Measurements from ENCODE around the gene SEZ6L.
A peak's percentile ranks its signal among the peaks of the same experiment; 100 is the strongest.
"Not testable (repeated sequence)": the region's sequence is repeated elsewhere in the genome, so short reads cannot be mapped to it uniquely, and the experiment has no call there.

Gene SEZ6L

GRCh38 chr22:26401726-26402125 lies 232.5 kb downstream of the SEZ6L start:
- H3K9me3 ChIP-seq = no peaks in the 10 kb centered on the region
- no peak for TF ChIP-seq CTCF (IDR thresholded peaks at IDR 0.05)
- H3K4me1 ChIP-seq (ENCODE audit: control insufficient read depth in 1 of 2, insufficient read depth in 1 of 2, low read depth in 1 of 2, low read length in 1 of 2) = peaks cover 8 to 13% of the 10 kb centered on the region in 2 experiments
- no peaks in the 10 kb centered on the region for H3K36me3 ChIP-seq
- H3K27me3 ChIP-seq = peaks cover 10% of the 10 kb centered on the region
- H3K4me3 ChIP-seq (ENCODE audit: low read depth in 1 of 2, low read length in 1 of 2) = no peak overlapping the region
- no peak overlapping the region for H3K27ac ChIP-seq

- no peaks in the 10 kb centered on the region for H3K36me3 ChIP-seq
- H3K9me3 ChIP-seq = no peaks in the 10 kb centered on the region
- peaks cover 8 to 13% of the 10 kb centered on the region in 2 experiments for H3K4me1 ChIP-seq (ENCODE audit: control insufficient read depth in 1 of 2, insufficient read depth in 1 of 2, low read depth in 1 of 2, low read length in 1 of 2)
- H3K27me3 ChIP-seq = peaks cover 13% of the 10 kb centered on the region
- no peak for TF ChIP-seq CTCF (IDR thresholded peaks at IDR 0.05)
- peak overlapping the region; percentile 64 for H3K27ac ChIP-seq
- no peak overlapping the region for H3K4me3 ChIP-seq (ENCODE audit: low read depth in 1 of 2, low read length in 1 of 2)
Observed at GRCh38 chr22:26404851-26405421, 235.7 kb downstream of the SEZ6L start.

- H3K27me3 ChIP-seq = peaks cover 22% of the 10 kb centered on the region
- H3K4me3 ChIP-seq (ENCODE audit: low read depth in 1 of 2, low read length in 1 of 2) = no peak overlapping the region
- peaks cover 8 to 13% of the 10 kb centered on the region in 2 experiments for H3K4me1 ChIP-seq (ENCODE audit: control insufficient read depth in 1 of 2, insufficient read depth in 1 of 2, low read depth in 1 of 2, low read length in 1 of 2)
- no peak for TF ChIP-seq CTCF (IDR thresholded peaks at IDR 0.05)
- H3K36me3 ChIP-seq = no peaks in the 10 kb centered on the region
- no peak overlapping the region for H3K27ac ChIP-seq
- no peaks in the 10 kb centered on the region for H3K9me3 ChIP-seq
Observed at GRCh38 chr22:26406118-26406517, 236.9 kb downstream of the SEZ6L start.

- not testable (repeated sequence) for H3K36me3 ChIP-seq; H3K9me3 ChIP-seq; H3K27ac ChIP-seq; H3K4me3 ChIP-seq (ENCODE audit: low read depth in 1 of 2, low read length in 1 of 2)
- Histone ChIP-seq H3K4me1 (ENCODE audit: control insufficient read depth in 1 of 2, insufficient read depth in 1 of 2, low read depth in 1 of 2, low read length in 1 of 2) (peaks cover 8 to 13% of the 10 kb centered on the region in 2 experiments), H3K27me3 (peaks cover 47% of the 10 kb centered on the region)
Observed at GRCh38 chr22:26408562-26409220, 239.4 kb downstream of the SEZ6L start.

GRCh38 chr22:26409719-26410335 lies 240.6 kb downstream of the SEZ6L start:
- H3K27me3 ChIP-seq = peaks cover 49% of the 10 kb centered on the region
- H3K4me1 ChIP-seq (ENCODE audit: control insufficient read depth in 1 of 2, insufficient read depth in 1 of 2, low read depth in 1 of 2, low read length in 1 of 2) = peaks cover 5 to 6% of the 10 kb centered on the region in 2 experiments
- H3K36me3 ChIP-seq = no peaks in the 10 kb centered on the region
- no peaks in the 10 kb centered on the region for H3K9me3 ChIP-seq
- no peak for TF ChIP-seq CTCF (IDR thresholded peaks at IDR 0.05)
- H3K4me3 ChIP-seq (ENCODE audit: low read depth in 1 of 2, low read length in 1 of 2) = no peak overlapping the region
- no peak overlapping the region for H3K27ac ChIP-seq

GRCh38 chr22:26410386-26410785 lies 241.1 kb downstream of the SEZ6L start:
- Histone ChIP-seq H3K36me3 (no peaks in the 10 kb centered on the region), H3K4me3 (ENCODE audit: low read depth in 1 of 2, low read length in 1 of 2) (no peak overlapping the region), H3K27ac (no peak overlapping the region), H3K27me3 (peaks cover 54% of the 10 kb centered on the region), H3K9me3 (no peaks in the 10 kb centered on the region), H3K4me1 (ENCODE audit: control insufficient read depth in 1 of 2, insufficient read depth in 1 of 2, low read depth in 1 of 2, low read length in 1 of 2) (peaks cover 0 to under 1% of the 10 kb centered on the region in 2 experiments)
- no peak for TF ChIP-seq CTCF (IDR thresholded peaks at IDR 0.05)

Measured in neutrophil (primary cell).